Kidney (tissue), 14 donors: ENCODE data around the gene C10orf143. TPM values are rescaled to one million over a fixed set of nuclear protein-coding genes. Genes with fewer than 3 reads are reported as not detected.
A peak's percentile ranks its signal among the peaks of the same experiment; 100 is the strongest.

ENCODE experiments used
- DNase-seq, 5 donors: peaks; one replicate each; pipeline ENCODE4 v3.0.0-alpha.2; 2013 to 2020
- FAIRE-seq: peaks from 2 replicates; lab custom pipeline; 2012; peaks lifted over from hg19 to GRCh38; lab: Jason Lieb, UNC
- H3K27ac ChIP-seq, 2 donors: one replicate each; pipeline ENCODE4 v1.7.0; 2013; ENCODE audit warnings: low read depth in 2 of 2, low read length in 2 of 2, inconsistent platforms in 1 of 2
- H3K27me3 ChIP-seq: one replicate; pipeline ENCODE4 v1.7.1; 2013; ENCODE audit warnings: low read length, inconsistent platforms; ENCODE audit not compliant: control insufficient read depth, insufficient read depth
- H3K36me3 ChIP-seq, 3 donors: one replicate each; pipeline versions ENCODE4 v1.7.0 to v1.7.1; 2013; ENCODE audit warnings: low read length in 3 of 3, control low read depth in 1 of 3, inconsistent platforms in 1 of 3; ENCODE audit not compliant: insufficient read depth in 3 of 3, control insufficient read depth in 2 of 3
- H3K4me1 ChIP-seq, 3 donors: one replicate each; pipeline versions ENCODE4 v1.7.0 to v1.7.1; 2013; ENCODE audit warnings: low read length in 3 of 3, inconsistent platforms in 1 of 3, low read depth in 1 of 3; ENCODE audit not compliant: control insufficient read depth in 2 of 3, insufficient read depth in 2 of 3
- H3K4me3 ChIP-seq, 3 donors: one replicate each; pipeline versions ENCODE4 v1.7.0 to v1.8.1; 2013; ENCODE audit warnings: low read length in 3 of 3, control low read depth in 1 of 3, inconsistent platforms in 1 of 3
- H3K9ac ChIP-seq, 3 donors: one replicate each; pipeline versions ENCODE4 v1.7.0 to v1.7.1; 2013; ENCODE audit warnings: low read length in 3 of 3, control low read depth in 1 of 3, inconsistent platforms in 1 of 3
- H3K9me3 ChIP-seq, 3 donors: one replicate each; pipeline versions ENCODE4 v1.7.0 to v1.7.1; 2013; ENCODE audit warnings: low read length in 3 of 3, control low read depth in 1 of 3, inconsistent platforms in 1 of 3; ENCODE audit not compliant: control insufficient read depth in 2 of 3, insufficient read depth in 1 of 3
- intact Hi-C: fragments of 100-400 bp; cut with DNase I; formaldehyde crosslinking; loops from one replicate; pipeline ENCODE4 v1.11.1; 2022
- polyA plus RNA-seq: library from polyadenylated mRNA; stranded (reverse); fragments of 350-450 nt; fragmentation: Illumina TruSeq; extraction: RNeasy Lipid Tissue Mini Kit (QIAGEN cat#74804); gene quantifications from one replicate; pipeline ENCODE4 v1.2.3, GENCODE V29; 2014; ENCODE audit warnings: low read depth, low replicate concordance; ENCODE audit not compliant: insufficient read depth
- total RNA-seq: library from RNA; stranded (reverse); fragmentation: NEBNext Ultra II Directional; extraction: Animal tissue kit (Norgen Biotek cat#: 25700); gene quantifications from one replicate; pipeline ENCODE4 v1.2.1, GENCODE V29; 2021
- TF ChIP-seq, protein P1 (sequence below): IDR thresholded peaks from 3 replicates; pipeline ENCODE4 v1.5.1; 2012; ENCODE audit warnings: mild to moderate bottlenecking, moderate library complexity, borderline replicate concordance; ENCODE audit not compliant: insufficient read depth; ENCODE audit errors: extremely low read depth
- donor health status: control.
- donor health status: control.
- donor health status: control.
- donor health status: control.
- donor health status: control.
- donor health status: DM: yes; HTN: yes; CAD: no.
- donor health status: Normal renal cell carcinoma (clear cell type).

The C10orf143 gene
- total and polyA plus RNA-seq, 2 donors from 2014 or later = 6.6 to 9.2 TPM

DNA sequence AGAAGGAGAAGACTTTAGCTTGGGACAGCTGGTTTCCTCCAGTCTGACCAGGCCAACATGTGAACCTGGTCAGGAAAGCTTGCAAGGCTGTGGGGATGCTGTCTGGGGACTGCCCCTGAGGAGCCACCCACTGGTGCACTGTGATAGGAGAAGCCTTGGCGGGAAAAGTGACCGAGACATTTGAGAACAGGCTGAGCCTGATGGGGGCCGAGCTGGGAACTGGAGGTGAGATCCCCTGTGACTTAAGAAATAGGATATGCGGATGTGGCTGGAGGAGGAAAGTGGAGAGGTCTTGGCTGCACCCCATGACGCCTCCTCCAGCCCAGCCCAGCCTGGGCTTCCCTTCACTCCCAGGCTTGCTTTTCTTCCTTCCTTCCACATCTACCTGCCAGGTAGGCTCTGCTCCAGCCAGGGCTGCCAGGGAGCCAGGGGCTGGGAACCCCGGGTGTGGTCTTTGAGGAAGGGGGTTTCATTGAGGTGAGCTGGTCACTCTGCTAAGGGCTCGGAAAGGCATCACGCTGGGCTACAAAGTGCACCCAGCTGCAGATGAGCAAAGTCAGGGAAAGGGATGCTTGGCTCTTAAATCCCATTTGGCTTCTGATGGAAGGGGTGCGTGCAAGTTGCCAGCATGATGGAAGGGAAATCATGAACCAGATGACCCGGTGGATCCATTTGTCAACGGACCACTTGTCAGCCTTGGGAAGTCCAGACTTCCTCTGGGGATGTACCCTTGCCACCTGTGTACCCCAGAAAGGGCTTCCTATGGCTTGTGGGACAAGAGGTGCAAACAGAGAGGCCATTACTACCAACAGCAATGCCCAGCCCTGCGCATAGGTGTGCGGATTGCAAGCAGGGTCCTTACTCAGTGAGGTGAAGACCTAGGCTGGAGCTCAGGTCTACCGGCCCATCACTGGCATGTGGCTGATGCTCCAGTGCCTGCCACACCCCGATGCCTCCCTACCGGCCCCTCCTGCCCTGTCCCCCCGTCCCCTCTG lies 66.3 kb downstream of the C10orf143 start:
- H3K9me3 ChIP-seq = no peaks in the 10 kb centered on the region
- intact Hi-C loops = no loop called here
- no peaks in the 10 kb centered on the region for H3K27me3 ChIP-seq
- DNase-seq (peak in 1 of 5 donors; percentile 13), FAIRE-seq (no peak)
- no peaks in the 10 kb centered on the region for H3K36me3 ChIP-seq
- no peak overlapping the region for H3K4me3 ChIP-seq
- H3K27ac ChIP-seq = no peak overlapping the region
- no peaks in the 10 kb centered on the region for H3K4me1 ChIP-seq
- TF ChIP-seq, protein P1, sequence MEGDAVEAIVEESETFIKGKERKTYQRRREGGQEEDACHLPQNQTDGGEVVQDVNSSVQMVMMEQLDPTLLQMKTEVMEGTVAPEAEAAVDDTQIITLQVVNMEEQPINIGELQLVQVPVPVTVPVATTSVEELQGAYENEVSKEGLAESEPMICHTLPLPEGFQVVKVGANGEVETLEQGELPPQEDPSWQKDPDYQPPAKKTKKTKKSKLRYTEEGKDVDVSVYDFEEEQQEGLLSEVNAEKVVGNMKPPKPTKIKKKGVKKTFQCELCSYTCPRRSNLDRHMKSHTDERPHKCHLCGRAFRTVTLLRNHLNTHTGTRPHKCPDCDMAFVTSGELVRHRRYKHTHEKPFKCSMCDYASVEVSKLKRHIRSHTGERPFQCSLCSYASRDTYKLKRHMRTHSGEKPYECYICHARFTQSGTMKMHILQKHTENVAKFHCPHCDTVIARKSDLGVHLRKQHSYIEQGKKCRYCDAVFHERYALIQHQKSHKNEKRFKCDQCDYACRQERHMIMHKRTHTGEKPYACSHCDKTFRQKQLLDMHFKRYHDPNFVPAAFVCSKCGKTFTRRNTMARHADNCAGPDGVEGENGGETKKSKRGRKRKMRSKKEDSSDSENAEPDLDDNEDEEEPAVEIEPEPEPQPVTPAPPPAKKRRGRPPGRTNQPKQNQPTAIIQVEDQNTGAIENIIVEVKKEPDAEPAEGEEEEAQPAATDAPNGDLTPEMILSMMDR = no peak
- no peak overlapping the region for H3K9ac ChIP-seq

DNA sequence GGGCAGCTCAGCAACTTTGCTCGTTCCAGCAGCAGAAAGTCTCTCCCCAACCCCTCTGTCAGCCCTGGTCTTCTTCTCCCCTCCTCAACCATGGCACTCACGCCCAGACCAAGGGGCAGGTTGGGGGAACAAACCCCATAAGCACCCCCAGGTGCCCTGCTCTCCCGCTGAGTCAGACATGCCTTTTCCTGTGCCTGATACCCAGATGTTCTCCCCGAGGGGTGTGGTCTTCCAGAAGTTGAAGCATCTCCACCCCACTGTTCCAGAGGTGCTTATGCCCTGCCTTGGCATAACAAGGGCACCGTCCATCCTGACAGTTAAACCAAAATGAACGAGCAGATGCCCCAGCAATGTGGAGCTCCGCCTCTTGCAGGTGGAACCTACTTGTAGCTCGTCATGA lies 67.1 kb downstream of the C10orf143 start:
- Histone ChIP-seq H3K4me1 (no peaks in the 10 kb centered on the region), H3K9ac (no peak overlapping the region), H3K4me3 (no peak overlapping the region), H3K27ac (no peak overlapping the region), H3K9me3 (no peaks in the 10 kb centered on the region), H3K36me3 (no peaks in the 10 kb centered on the region), H3K27me3 (no peaks in the 10 kb centered on the region)
- intact Hi-C loops = no loop called here
- TF ChIP-seq, protein P1 = no peak
- DNase-seq (no peak), FAIRE-seq (no peak)

DNA sequence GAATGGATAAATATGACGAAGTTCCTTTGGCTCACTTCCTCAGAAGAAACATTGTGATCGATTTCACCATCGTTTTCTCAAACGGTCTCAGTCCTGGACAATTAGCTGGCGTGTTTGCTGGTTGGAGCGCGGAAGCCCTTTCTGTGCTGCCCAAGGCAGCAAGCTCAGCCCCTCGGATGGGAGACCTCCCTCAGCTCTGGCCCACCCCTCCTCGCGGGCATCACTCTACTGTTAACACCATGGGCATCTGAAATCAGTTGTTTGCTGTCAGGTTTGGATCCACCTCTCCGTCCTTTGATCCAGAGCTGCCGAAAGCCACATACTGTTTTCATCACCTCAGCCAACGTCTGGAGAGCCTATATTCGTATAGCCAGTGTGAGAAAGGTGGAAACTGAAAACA lies 68.2 kb downstream of the C10orf143 start:
- H3K4me3 ChIP-seq = no peak overlapping the region
- FAIRE-seq (no peak), DNase-seq (peak in 1 of 5 donors; percentile 12)
- no peaks in the 10 kb centered on the region for H3K4me1 ChIP-seq
- TF ChIP-seq, protein P1 = no peak
- H3K9ac ChIP-seq = no peak overlapping the region
- no peak overlapping the region for H3K27ac ChIP-seq
- no peaks in the 10 kb centered on the region for H3K36me3 ChIP-seq
- intact Hi-C loops = no loop called here
- H3K9me3 ChIP-seq = no peaks in the 10 kb centered on the region
- H3K27me3 ChIP-seq = no peaks in the 10 kb centered on the region
